Vagina (tissue), 2 donors: ENCODE data around the gene PRG3. TPM values are rescaled to one million over a fixed set of nuclear protein-coding genes. Genes with fewer than 3 reads are reported as not detected.
A peak's percentile ranks its signal among the peaks of the same experiment; 100 is the strongest.

Source experiments
- DNase-seq, 2 donors: peaks; one replicate each; pipeline ENCODE4 v3.0.0-alpha.2; 2017; ENCODE audit errors: extremely low spot score in 2 of 2
- H3K27ac ChIP-seq: fragments of 200-600 bp; sonication (generic); one replicate; pipeline ENCODE4 v1.5.1; 2019
- H3K27me3 ChIP-seq: fragments of 200-600 bp; sonication (generic); one replicate; pipeline ENCODE4 v1.5.1; 2019
- H3K36me3 ChIP-seq, 2 donors: fragments of 200-600 bp; sonication (generic); one replicate each; pipeline ENCODE4 v1.5.1; 2017 to 2019
- H3K4me1 ChIP-seq: fragments of 200-600 bp; sonication (generic); one replicate; pipeline ENCODE4 v1.5.1; 2019
- H3K4me3 ChIP-seq, 2 donors: fragments of 200-600 bp; sonication (generic); 1 replicate in 1 of 2; 2 replicates in 1 of 2; pipeline ENCODE4 v1.5.1; 2016 to 2019
- H3K9me3 ChIP-seq: fragments of 200-600 bp; sonication (generic); one replicate; pipeline ENCODE4 v1.5.1; 2019
- POLR2A ChIP-seq, 2 donors: fragments of 450-650 bp; IDR thresholded peaks; one replicate each; pipeline ENCODE4 v1.6.1; 2017; ENCODE audit warnings: antibody characterized with exemption in 2 of 2, mild to moderate bottlenecking in 2 of 2, moderate library complexity in 2 of 2
- POLR2AphosphoS5 ChIP-seq, 2 donors: sonication (generic); formaldehyde crosslinking; IDR thresholded peaks; one replicate each; pipeline ENCODE4 v1.9.0; 2017; ENCODE audit warnings: antibody characterized with exemption in 2 of 2, mild to moderate bottlenecking in 2 of 2, low read depth in 1 of 2; ENCODE audit not compliant: insufficient read depth in 1 of 2
- intact Hi-C: fragments of 100-400 bp; cut with DNase I; formaldehyde crosslinking; loops from one replicate; pipeline ENCODE4 v1.15.1; 2023
- total RNA-seq: library from RNA; depleted of rRNA; stranded (reverse); fragments of >200 nt; gene quantifications from one replicate; pipeline ENCODE4 v1.2.3, GENCODE V29; 2016
- TF ChIP-seq, protein P1 (sequence below), 3 experiments: fragments of 450-650 bp in 2 of 3; fragments of 200-600 bp in 1 of 3; sonication (generic) in 1 of 3; IDR thresholded peaks; one replicate each; pipeline ENCODE4 v1.5.1; 2017 to 2019; ENCODE audit warnings: antibody characterized with exemption in 3 of 3, mild to moderate bottlenecking in 2 of 3, moderate library complexity in 2 of 3

PRG3 gene, protein sequence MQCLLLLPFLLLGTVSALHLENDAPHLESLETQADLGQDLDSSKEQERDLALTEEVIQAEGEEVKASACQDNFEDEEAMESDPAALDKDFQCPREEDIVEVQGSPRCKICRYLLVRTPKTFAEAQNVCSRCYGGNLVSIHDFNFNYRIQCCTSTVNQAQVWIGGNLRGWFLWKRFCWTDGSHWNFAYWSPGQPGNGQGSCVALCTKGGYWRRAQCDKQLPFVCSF
- total RNA-seq: not detected

DNA sequence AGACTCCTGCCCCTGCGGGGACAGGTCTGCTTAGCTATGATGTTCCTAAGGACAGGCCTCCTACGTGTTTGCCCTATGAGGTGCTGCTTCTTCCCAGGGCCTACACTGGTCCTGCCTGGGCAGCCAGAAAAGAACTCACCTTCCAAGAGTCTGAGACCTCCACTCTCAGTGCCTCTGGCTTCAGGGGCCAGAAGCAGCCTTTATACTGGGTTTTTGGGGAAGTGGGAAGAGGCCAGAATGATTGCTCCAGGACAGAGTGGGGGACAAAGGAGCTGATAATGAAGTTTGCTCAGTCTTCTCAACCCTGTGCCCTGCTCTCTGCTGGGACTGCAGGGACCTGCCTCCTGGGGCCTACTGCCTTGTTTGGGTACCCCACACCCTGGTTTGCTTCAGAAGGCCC lies at the start of gene PRG3:
Gene PRG3 (minus strand): TSS at position 176 of the 400 bp plus-strand sequence. CDS start 442 bp downstream, outside the sequence.
- H3K4me1 ChIP-seq: no peaks in the 10 kb centered on the region
- TF ChIP-seq, protein P1, sequence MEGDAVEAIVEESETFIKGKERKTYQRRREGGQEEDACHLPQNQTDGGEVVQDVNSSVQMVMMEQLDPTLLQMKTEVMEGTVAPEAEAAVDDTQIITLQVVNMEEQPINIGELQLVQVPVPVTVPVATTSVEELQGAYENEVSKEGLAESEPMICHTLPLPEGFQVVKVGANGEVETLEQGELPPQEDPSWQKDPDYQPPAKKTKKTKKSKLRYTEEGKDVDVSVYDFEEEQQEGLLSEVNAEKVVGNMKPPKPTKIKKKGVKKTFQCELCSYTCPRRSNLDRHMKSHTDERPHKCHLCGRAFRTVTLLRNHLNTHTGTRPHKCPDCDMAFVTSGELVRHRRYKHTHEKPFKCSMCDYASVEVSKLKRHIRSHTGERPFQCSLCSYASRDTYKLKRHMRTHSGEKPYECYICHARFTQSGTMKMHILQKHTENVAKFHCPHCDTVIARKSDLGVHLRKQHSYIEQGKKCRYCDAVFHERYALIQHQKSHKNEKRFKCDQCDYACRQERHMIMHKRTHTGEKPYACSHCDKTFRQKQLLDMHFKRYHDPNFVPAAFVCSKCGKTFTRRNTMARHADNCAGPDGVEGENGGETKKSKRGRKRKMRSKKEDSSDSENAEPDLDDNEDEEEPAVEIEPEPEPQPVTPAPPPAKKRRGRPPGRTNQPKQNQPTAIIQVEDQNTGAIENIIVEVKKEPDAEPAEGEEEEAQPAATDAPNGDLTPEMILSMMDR (IDR thresholded peaks at IDR 0.05): no peak
- TF ChIP-seq POLR2A (IDR thresholded peaks at IDR 0.05) (no peak), POLR2AphosphoS5 (IDR thresholded peaks at IDR 0.05; ENCODE audit: insufficient read depth in 1 of 2, low read depth in 1 of 2) (no peak)
- no peak within 1 kb of the TSS for H3K4me3 ChIP-seq
- intact Hi-C loops: no loop called here
- DNase-seq: no peak
- H3K9me3 ChIP-seq: no peaks in the 10 kb centered on the region
- H3K27ac ChIP-seq: no peak within 1 kb of the TSS
- no peaks in the 10 kb centered on the region for H3K36me3 ChIP-seq
- no peaks in the 10 kb centered on the region for H3K27me3 ChIP-seq

DNA sequence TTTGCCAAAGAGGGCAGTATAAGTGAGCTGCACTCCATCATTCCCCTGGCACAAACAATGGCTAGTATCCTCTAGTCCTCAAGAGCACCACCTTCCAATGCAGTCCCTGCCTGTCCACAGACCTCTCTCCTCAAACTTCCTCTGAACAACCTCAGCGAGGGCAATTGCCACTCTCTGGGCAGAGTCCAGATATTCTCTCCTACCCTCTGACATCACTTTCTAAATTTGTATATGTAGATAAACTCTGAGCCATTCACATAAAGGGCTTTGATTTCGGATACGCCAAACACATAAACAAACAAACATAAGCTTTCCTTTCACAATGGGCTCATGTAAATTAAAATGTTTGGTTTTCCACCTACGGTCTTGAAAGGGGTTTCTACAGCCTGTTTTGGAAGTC lies 49.0 kb upstream of the PRG3 start:
- DNase-seq: no peak
- TF ChIP-seq, protein P1 (IDR thresholded peaks at IDR 0.05): no peak
- TF ChIP-seq POLR2A (IDR thresholded peaks at IDR 0.05): no peak
- TF ChIP-seq POLR2AphosphoS5 (IDR thresholded peaks at IDR 0.05; ENCODE audit: insufficient read depth in 1 of 2, low read depth in 1 of 2): no peak
- Histone ChIP-seq H3K27ac (peak overlapping the region; percentile 99), H3K9me3 (no peaks in the 10 kb centered on the region), H3K4me1 (peaks cover 47% of the 10 kb centered on the region), H3K27me3 (no peaks in the 10 kb centered on the region), H3K36me3 (no peaks in the 10 kb centered on the region), H3K4me3 (no peak overlapping the region)
- intact Hi-C loops: no loop called here

DNA sequence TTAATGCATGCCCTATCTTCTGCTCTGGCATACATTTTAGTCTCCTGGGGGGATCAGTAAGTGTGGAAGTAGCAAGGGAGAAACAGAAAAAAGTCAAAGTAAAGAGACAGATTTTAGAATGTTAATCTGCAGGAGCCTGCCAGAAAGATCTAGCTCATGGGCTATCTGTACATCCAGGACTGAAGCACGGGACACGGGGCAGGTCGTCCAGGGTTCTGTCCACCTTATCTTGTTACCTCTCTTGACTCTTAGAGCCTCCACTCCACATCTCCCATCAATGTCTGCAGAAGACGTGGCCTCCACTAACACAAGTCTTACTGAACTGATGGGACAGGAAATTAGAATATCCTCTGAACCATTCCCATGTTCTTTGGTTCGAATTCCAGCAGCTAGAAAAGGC lies 47.7 kb upstream of the PRG3 start:
- intact Hi-C loops: no loop called here
- Histone ChIP-seq H3K27ac (peak overlapping the region; percentile 99), H3K4me3 (no peak overlapping the region), H3K4me1 (peaks cover 50% of the 10 kb centered on the region), H3K9me3 (no peaks in the 10 kb centered on the region), H3K36me3 (no peaks in the 10 kb centered on the region), H3K27me3 (no peaks in the 10 kb centered on the region)
- no peak for DNase-seq
- TF ChIP-seq POLR2A (IDR thresholded peaks at IDR 0.05): no peak

DNA sequence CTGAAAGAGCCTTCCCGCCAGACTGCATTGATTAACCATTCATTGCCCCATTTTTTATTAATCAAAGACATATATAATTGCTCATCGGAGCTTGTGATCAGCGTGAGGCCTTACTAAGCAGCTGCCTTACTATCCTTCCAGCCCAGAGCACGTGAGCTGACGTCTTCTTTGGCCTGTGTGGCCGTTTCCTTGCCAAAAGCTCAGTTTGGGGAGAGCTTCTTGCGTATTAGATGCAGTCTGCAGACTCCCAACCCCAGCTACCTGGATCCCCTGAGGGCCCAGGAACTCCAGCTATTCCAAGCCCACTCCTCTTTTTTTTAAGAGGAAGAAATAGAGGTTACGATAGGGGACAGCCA lies 46.8 kb upstream of the PRG3 start:
- Histone ChIP-seq H3K36me3 (no peaks in the 10 kb centered on the region), H3K9me3 (no peaks in the 10 kb centered on the region), H3K4me1 (peaks cover 55% of the 10 kb centered on the region), H3K27ac (peak overlapping the region; percentile 99), H3K27me3 (no peaks in the 10 kb centered on the region), H3K4me3 (peak overlapping the region; percentile 57 to 70)
- DNase-seq: no peak
- TF ChIP-seq POLR2AphosphoS5 (IDR thresholded peaks at IDR 0.05; ENCODE audit: insufficient read depth in 1 of 2, low read depth in 1 of 2): peak in 1 of 2 donors; percentile 49
- peak in 1 of 2 donors; percentile 33 for TF ChIP-seq POLR2A (IDR thresholded peaks at IDR 0.05)
- TF ChIP-seq, protein P1 (IDR thresholded peaks at IDR 0.05): no peak
- intact Hi-C loops: no loop called here

DNA sequence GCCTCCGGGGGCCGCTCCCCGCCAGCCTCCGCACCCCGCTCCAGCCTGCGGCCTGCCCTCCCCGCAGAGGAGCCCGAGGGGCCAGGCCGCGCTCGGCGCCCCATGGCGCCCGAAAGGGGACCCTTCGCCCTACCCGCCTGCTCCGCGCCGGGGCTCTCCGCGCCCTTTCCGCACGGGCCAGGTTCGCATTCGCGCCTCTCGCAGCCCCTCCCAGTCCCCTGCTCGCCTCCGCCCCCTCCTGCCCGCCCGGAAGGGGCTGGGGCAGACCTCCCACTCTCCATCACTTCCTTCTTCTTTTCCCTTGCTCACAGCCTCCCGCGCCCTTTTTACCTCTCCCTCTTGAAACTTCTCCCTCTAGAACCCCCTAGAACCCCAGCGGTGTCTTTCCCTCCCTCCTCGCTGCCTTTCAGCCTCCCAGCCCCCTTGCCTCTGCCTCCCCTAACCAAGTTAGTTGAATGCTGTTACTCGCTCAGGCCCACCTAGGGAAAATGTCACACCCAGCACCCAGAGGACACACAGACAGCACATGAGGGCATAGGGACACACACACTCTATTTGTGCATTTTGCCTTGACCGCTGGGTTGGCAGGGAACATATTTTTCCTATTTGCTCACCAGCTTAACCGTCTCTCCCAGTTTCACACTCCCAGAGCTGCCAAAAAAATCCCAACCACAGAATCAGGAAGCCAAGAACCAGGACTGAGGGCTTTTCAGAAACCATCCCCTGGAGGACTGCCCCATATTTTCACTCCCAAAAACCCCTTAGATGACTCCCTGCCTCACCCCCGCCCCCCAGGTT lies 46.2 kb upstream of the PRG3 start, which contains the start of gene SLC43A3:
Gene SLC43A3 (minus strand): TSS at position 193 of the 798 bp plus-strand sequence. CDS start 949 bp downstream, outside the sequence.
- DNase-seq: peak in 1 of 2 donors; percentile 94
- no peaks in the 10 kb centered on the region for H3K9me3 ChIP-seq
- intact Hi-C loops: no loop called here
- H3K4me3 ChIP-seq: peak within 1 kb of the TSS; percentile 57 to 70
- no peaks in the 10 kb centered on the region for H3K36me3 ChIP-seq
- TF ChIP-seq, protein P1 (IDR thresholded peaks at IDR 0.05): peak in 1 of 3 experiments; percentile 18
- peak; percentile 66 to 85 for TF ChIP-seq POLR2AphosphoS5 (IDR thresholded peaks at IDR 0.05; ENCODE audit: insufficient read depth in 1 of 2, low read depth in 1 of 2)
- TF ChIP-seq POLR2A (IDR thresholded peaks at IDR 0.05): no peak
- no peaks in the 10 kb centered on the region for H3K27me3 ChIP-seq
- peaks cover 55% of the 10 kb centered on the region for H3K4me1 ChIP-seq
- peak within 1 kb of the TSS; percentile 99 for H3K27ac ChIP-seq
